SU-DHL-6 (cell line): ENCODE data around the gene SPG7.

ENCODE experiments used
- EZH2phosphoT487 ChIP-seq: fragments of 200-600 bp; sonication (generic), shearing (Covaris generic); conservative IDR thresholded peaks from 2 replicates; pipeline ENCODE4 v1.6.1; 2018; ENCODE audit warnings: mild to moderate bottlenecking, antibody characterized with exemption, low read length, moderate library complexity, mixed read lengths
- TF ChIP-seq, protein P1 (sequence below): fragments of 200-600 bp; sonication (generic); IDR thresholded peaks from one replicate; pipeline ENCODE4 v1.5.1; 2017; ENCODE audit warnings: antibody characterized with exemption, mild to moderate bottlenecking, low read length, moderate library complexity; ENCODE audit not compliant: insufficient read depth, poor library complexity, severe bottlenecking

GRCh38 chr16:89550421-89551007, 42.3 kb downstream of the SPG7 start:
- TF ChIP-seq, protein P1, sequence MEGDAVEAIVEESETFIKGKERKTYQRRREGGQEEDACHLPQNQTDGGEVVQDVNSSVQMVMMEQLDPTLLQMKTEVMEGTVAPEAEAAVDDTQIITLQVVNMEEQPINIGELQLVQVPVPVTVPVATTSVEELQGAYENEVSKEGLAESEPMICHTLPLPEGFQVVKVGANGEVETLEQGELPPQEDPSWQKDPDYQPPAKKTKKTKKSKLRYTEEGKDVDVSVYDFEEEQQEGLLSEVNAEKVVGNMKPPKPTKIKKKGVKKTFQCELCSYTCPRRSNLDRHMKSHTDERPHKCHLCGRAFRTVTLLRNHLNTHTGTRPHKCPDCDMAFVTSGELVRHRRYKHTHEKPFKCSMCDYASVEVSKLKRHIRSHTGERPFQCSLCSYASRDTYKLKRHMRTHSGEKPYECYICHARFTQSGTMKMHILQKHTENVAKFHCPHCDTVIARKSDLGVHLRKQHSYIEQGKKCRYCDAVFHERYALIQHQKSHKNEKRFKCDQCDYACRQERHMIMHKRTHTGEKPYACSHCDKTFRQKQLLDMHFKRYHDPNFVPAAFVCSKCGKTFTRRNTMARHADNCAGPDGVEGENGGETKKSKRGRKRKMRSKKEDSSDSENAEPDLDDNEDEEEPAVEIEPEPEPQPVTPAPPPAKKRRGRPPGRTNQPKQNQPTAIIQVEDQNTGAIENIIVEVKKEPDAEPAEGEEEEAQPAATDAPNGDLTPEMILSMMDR: no peak
- no peak for TF ChIP-seq EZH2phosphoT487
